HG02970 (cell line): Measurements from ENCODE around the gene KMT5C.

ENCODE experiments used
- ATAC-seq: cut with Tn5 transposase; IDR thresholded peaks from one replicate; pipeline ENCODE4 v1.9.1; 2021; ENCODE audit warnings: mild to moderate bottlenecking, moderate library complexity, moderate number of reproducible peaks; ENCODE audit not compliant: unreplicated experiment, low FRiP score

KMT5C gene

GRCh38 chr19:55362990-55363716 lies 23.5 kb downstream of the KMT5C start, which contains the start of gene GARIN5B:
Gene GARIN5B, minus strand, starts transcription at chr19:55363260. Its CDS starts 194 bp downstream, at chr19:55363066.
- no peak for ATAC-seq

GRCh38 chr19:55365245-55365644 lies 25.6 kb downstream of the KMT5C start:
- ATAC-seq, result no peak

GRCh38 chr19:55365964-55366363 lies 26.3 kb downstream of the KMT5C start:
- ATAC-seq, result no peak

- ATAC-seq, result no peak
Observed at GRCh38 chr19:55366790-55367189, 27.1 kb downstream of the KMT5C start.

- no peak for ATAC-seq
Observed at GRCh38 chr19:55368106-55368505, 28.4 kb downstream of the KMT5C start.

GRCh38 chr19:55368701-55369563 lies 29.3 kb downstream of the KMT5C start:
- no peak for ATAC-seq

- ATAC-seq, result no peak
Observed at GRCh38 chr19:55369653-55370304, 30.1 kb downstream of the KMT5C start.

GRCh38 chr19:55370305-55370988 lies 30.8 kb downstream of the KMT5C start, which contains the start of gene IL11:
Gene IL11, minus strand, starts transcription at chr19:55370463. Its CDS starts 153 bp downstream, at chr19:55370310.
- ATAC-seq, result no peak

- no peak for ATAC-seq
Observed at GRCh38 chr19:55372316-55373081, 32.8 kb downstream of the KMT5C start.

GRCh38 chr19:55373306-55373992 lies 33.8 kb downstream of the KMT5C start:
- ATAC-seq, result no peak

- no peak for ATAC-seq
Observed at GRCh38 chr19:55373993-55374757, 34.5 kb downstream of the KMT5C start.

- no peak for ATAC-seq
Observed at GRCh38 chr19:55376241-55376933, 36.7 kb downstream of the KMT5C start, which contains the start of gene TMEM190. Gene TMEM190, plus strand, starts transcription at chr19:55376826. Its CDS starts 28 bp downstream, at chr19:55376854.

GRCh38 chr19:55377356-55378131 lies 37.9 kb downstream of the KMT5C start:
- no peak for ATAC-seq

GRCh38 chr19:55379174-55379573 lies 39.5 kb downstream of the KMT5C start:
- ATAC-seq, result no peak

GRCh38 chr19:55382013-55382412 lies 42.3 kb downstream of the KMT5C start:
- no peak for ATAC-seq

GRCh38 chr19:55382522-55383054 lies 42.9 kb downstream of the KMT5C start:
- ATAC-seq, result no peak
